ENCODE data around the gene CFAP61. TPM values are rescaled to one million over a fixed set of nuclear protein-coding genes. Genes with fewer than 3 reads are reported as not detected.
A peak's percentile ranks its signal among the peaks of the same experiment; 100 is the strongest.
"Not testable (repeated sequence)": the region's sequence is repeated elsewhere in the genome, so short reads cannot be mapped to it uniquely, and the experiment has no call there.

The CFAP61 gene
- 0.12 TPM in 1 of 2 replicates, not detected in the other for total RNA-seq (2014; rRNA removed; shearing (Covaris generic))

GRCh38 chr20:20052074-20052970 lies at the start of gene CFAP61, which contains the start of gene CRNKL1:
Gene CFAP61 (plus strand): TSS chr20:20052532. CDS start chr20:20056654, 4,122 bp downstream.
Gene CRNKL1 (minus strand): TSS chr20:20052466. CDS start chr20:20052342, 124 bp downstream.
- peak; percentile 98 for DNase-seq (ENCODE audit: low read depth)

- peak; percentile 69 for DNase-seq (ENCODE audit: low read depth)
Measured at GRCh38 chr20:20003031-20003954, 49.0 kb upstream of the CFAP61 start.

GRCh38 chr20:20003955-20004322 lies 48.4 kb upstream of the CFAP61 start:
- not testable (repeated sequence) for DNase-seq (ENCODE audit: low read depth)

- DNase-seq (ENCODE audit: low read depth), result no peak
Measured at GRCh38 chr20:20005342-20005741, 47.0 kb upstream of the CFAP61 start.

- no peak for DNase-seq (ENCODE audit: low read depth)
Measured at GRCh38 chr20:20009784-20010253, 42.5 kb upstream of the CFAP61 start.

- peak; percentile 69 for DNase-seq (ENCODE audit: low read depth)
Measured at GRCh38 chr20:20010639-20011500, 41.5 kb upstream of the CFAP61 start.

GRCh38 chr20:20012541-20012940 lies 39.8 kb upstream of the CFAP61 start:
- no peak for DNase-seq (ENCODE audit: low read depth)

GRCh38 chr20:20014659-20015058 lies 37.7 kb upstream of the CFAP61 start:
- no peak for DNase-seq (ENCODE audit: low read depth)

- DNase-seq (ENCODE audit: low read depth), result peak; percentile 96
Measured at GRCh38 chr20:20017001-20017843, 35.1 kb upstream of the CFAP61 start, which contains the start of gene NAA20. Gene NAA20 (plus strand): TSS chr20:20017362. CDS start chr20:20017397, 35 bp downstream.

GRCh38 chr20:20017844-20018185 lies 34.5 kb upstream of the CFAP61 start:
- DNase-seq (ENCODE audit: low read depth), result no peak

GRCh38 chr20:20018366-20018765 lies 34.0 kb upstream of the CFAP61 start:
- no peak for DNase-seq (ENCODE audit: low read depth)

- no peak for DNase-seq (ENCODE audit: low read depth)
Measured at GRCh38 chr20:20019123-20019522, 33.2 kb upstream of the CFAP61 start.

- no peak for DNase-seq (ENCODE audit: low read depth)
Measured at GRCh38 chr20:20020908-20021307, 31.4 kb upstream of the CFAP61 start.

- DNase-seq (ENCODE audit: low read depth), result no peak
Measured at GRCh38 chr20:20021835-20022234, 30.5 kb upstream of the CFAP61 start.

GRCh38 chr20:20022498-20022897 lies 29.8 kb upstream of the CFAP61 start:
- no peak for DNase-seq (ENCODE audit: low read depth)

- no peak for DNase-seq (ENCODE audit: low read depth)
Measured at GRCh38 chr20:20023395-20023794, 28.9 kb upstream of the CFAP61 start.

- DNase-seq (ENCODE audit: low read depth), result no peak
Measured at GRCh38 chr20:20024942-20025341, 27.4 kb upstream of the CFAP61 start.

GRCh38 chr20:20027284-20027683 lies 25.0 kb upstream of the CFAP61 start:
- no peak for DNase-seq (ENCODE audit: low read depth)

GRCh38 chr20:20031790-20032189 lies 20.5 kb upstream of the CFAP61 start:
- no peak for DNase-seq (ENCODE audit: low read depth)

GRCh38 chr20:20034486-20034885 lies 17.8 kb upstream of the CFAP61 start:
- DNase-seq (ENCODE audit: low read depth), result no peak
